Endothelial cell (in vitro differentiated cells): Measurements from ENCODE around the gene CHPT1. TPM values are rescaled to one million over a fixed set of nuclear protein-coding genes. Genes with fewer than 3 reads are reported as not detected.

Experiments used
- DNase-seq: peaks from one replicate; pipeline ENCODE4 v3.0.0; 2021; ENCODE audit warnings: low spot score
- H3K27ac Mint-ChIP-seq: one replicate; pipeline ENCODE4 v1.8.0; 2021; ENCODE audit warnings: mixed read lengths, inconsistent platforms; ENCODE audit not compliant: unreplicated experiment
- H3K27me3 Mint-ChIP-seq: one replicate; pipeline ENCODE4 v1.8.0; 2021; ENCODE audit warnings: mild to moderate bottlenecking, moderate library complexity, mixed read lengths, inconsistent platforms; ENCODE audit not compliant: unreplicated experiment
- H3K36me3 Mint-ChIP-seq: one replicate; pipeline ENCODE4 v1.8.0; 2021; ENCODE audit warnings: mild to moderate bottlenecking, low read depth, mixed read lengths, inconsistent platforms; ENCODE audit not compliant: unreplicated experiment
- H3K4me1 Mint-ChIP-seq: one replicate; pipeline ENCODE4 v1.8.0; 2021; ENCODE audit warnings: mild to moderate bottlenecking, mixed read lengths, inconsistent platforms; ENCODE audit not compliant: unreplicated experiment
- H3K4me3 Mint-ChIP-seq: one replicate; pipeline ENCODE4 v1.8.0; 2021; ENCODE audit warnings: mild to moderate bottlenecking, mixed read lengths, inconsistent platforms; ENCODE audit not compliant: unreplicated experiment
- H3K9me3 Mint-ChIP-seq: one replicate; pipeline ENCODE4 v1.8.0; 2021; ENCODE audit warnings: mixed read lengths, inconsistent platforms; ENCODE audit not compliant: unreplicated experiment
- CTCF ChIP-seq: fragments of 200-600 bp; sonication (generic); IDR thresholded peaks from one replicate; pipeline ENCODE4 v1.5.0; 2021; ENCODE audit warnings: antibody characterized with exemption; ENCODE audit not compliant: unreplicated experiment
- total RNA-seq: library from RNA; stranded (reverse); fragmentation: NEBNext Ultra II Directional; extraction: Animal tissue kit (Norgen Biotek cat#: 25700); gene quantifications from one replicate; pipeline ENCODE4 v1.2.1, GENCODE V29; 2021; ENCODE audit not compliant: unreplicated experiment

Gene CHPT1
- total RNA-seq, 1 donor from 2014 or later, result 6.2 TPM

- Mint-ChIP-seq H3K4me3 (peak overlapping the region; percentile 96), H3K9me3 (no peaks in the 10 kb centered on the region), H3K36me3 (no peaks in the 10 kb centered on the region), H3K27ac (no peak overlapping the region), H3K27me3 (peaks cover 7% of the 10 kb centered on the region), H3K4me1 (peaks cover 5% of the 10 kb centered on the region)
- DNase-seq, result no peak
- no peak for TF ChIP-seq CTCF
These were observed 1.4 kb downstream of the CHPT1 start for GRCh38 chr12:101698800-101699347.

- Mint-ChIP-seq H3K27ac (no peak overlapping the region), H3K27me3 (peaks cover 7% of the 10 kb centered on the region), H3K9me3 (no peaks in the 10 kb centered on the region), H3K36me3 (no peaks in the 10 kb centered on the region), H3K4me3 (no peak overlapping the region), H3K4me1 (peaks cover 5% of the 10 kb centered on the region)
- no peak for DNase-seq
- no peak for TF ChIP-seq CTCF
These were observed 2.9 kb downstream of the CHPT1 start for GRCh38 chr12:101700299-101700820.

DNA sequence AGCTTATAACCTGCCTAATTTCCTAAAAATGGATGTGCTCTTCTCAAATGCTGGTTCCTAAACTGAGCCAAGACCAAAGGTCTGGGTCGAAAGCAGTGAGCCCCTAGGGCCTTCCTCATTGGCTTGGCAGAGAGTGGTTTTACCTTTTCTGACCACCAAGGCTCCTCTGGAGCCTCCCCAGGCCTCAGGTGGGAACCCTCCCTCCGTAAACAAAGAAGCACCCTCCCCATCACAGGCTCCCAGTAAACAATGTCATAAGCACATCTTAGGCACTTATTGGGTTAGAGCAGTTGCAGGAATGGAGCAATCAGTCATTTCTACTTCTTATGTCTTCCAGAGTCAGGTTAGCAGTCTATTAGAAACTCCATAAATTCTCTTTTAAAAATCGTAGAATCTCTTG, 6.0 kb downstream of the CHPT1 start:
- DNase-seq, result no peak
- Mint-ChIP-seq H3K4me3 (no peak overlapping the region), H3K36me3 (no peaks in the 10 kb centered on the region), H3K27me3 (peaks cover under 1% of the 10 kb centered on the region), H3K9me3 (no peaks in the 10 kb centered on the region), H3K27ac (no peak overlapping the region), H3K4me1 (no peaks in the 10 kb centered on the region)
- no peak for TF ChIP-seq CTCF

GRCh38 chr12:101706403-101706802, 9.0 kb downstream of the CHPT1 start:
- no peak for TF ChIP-seq CTCF
- H3K27me3 Mint-ChIP-seq, result no peaks in the 10 kb centered on the region
- H3K4me3 Mint-ChIP-seq, result no peak overlapping the region
- no peaks in the 10 kb centered on the region for H3K9me3 Mint-ChIP-seq
- DNase-seq, result no peak
- no peak overlapping the region for H3K27ac Mint-ChIP-seq
- peaks cover 4% of the 10 kb centered on the region for H3K4me1 Mint-ChIP-seq
- H3K36me3 Mint-ChIP-seq, result no peaks in the 10 kb centered on the region

DNA sequence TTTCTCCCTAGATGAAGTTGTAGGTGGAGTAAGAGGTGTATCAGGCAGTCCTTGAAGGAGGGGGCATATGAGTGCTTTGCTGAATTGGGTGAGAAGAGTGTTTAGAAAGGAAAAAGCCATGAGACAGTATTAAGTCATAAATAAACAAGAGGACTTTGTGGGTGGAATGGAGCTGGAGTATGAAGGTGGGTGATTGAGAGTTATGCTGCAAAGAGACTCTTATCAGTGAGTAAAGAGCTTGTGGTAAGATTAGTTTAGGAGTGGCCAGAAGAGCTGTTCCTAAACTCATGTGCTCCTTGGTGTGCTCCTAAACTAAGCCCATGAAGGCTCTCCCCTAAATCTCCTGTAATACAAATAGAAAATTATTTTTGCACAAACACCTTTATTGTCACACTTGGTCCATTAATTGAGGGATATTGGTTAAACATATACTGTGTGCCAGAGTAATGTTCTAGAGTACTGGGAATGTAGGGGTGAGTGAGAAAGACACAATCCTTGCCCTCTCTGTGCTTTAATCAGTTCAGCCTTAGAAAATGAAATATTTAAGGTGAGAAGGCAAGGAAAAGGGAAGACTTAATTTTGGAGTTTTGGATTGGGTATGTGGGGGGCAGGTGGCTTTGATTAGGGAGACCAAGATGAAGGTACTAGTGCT, 9.8 kb downstream of the CHPT1 start:
- no peak for TF ChIP-seq CTCF
- Mint-ChIP-seq H3K36me3 (no peaks in the 10 kb centered on the region), H3K27me3 (no peaks in the 10 kb centered on the region), H3K27ac (no peak overlapping the region), H3K4me1 (peaks cover 4% of the 10 kb centered on the region), H3K9me3 (no peaks in the 10 kb centered on the region), H3K4me3 (no peak overlapping the region)
- no peak for DNase-seq
